NB4 (cell line): ENCODE results near the gene ZNF593OS.

Experiments used
- DNase-seq: peaks from one replicate; pipeline ENCODE4 v3.0.0; 2010; ENCODE audit warnings: low read depth
- H3K4me3 ChIP-seq: one replicate; pipeline ENCODE4 v1.5.1; 2011; ENCODE audit warnings: mild to moderate bottlenecking, low read depth, low read length, moderate library complexity
- CTCF ChIP-seq: IDR thresholded peaks from one replicate; pipeline ENCODE4 v1.5.1; 2012; ENCODE audit warnings: low read depth, low read length
- MAX ChIP-seq: IDR thresholded peaks from 2 replicates; pipeline ENCODE4 v1.6.1; 2011; ENCODE audit warnings: low read depth, low read length
- MYC ChIP-seq: IDR thresholded peaks from 2 replicates; pipeline ENCODE4 v1.6.1; 2011; ENCODE audit warnings: low read depth, low read length
- POLR2A ChIP-seq: IDR thresholded peaks from 2 replicates; pipeline ENCODE4 v1.6.1; 2011; ENCODE audit warnings: mild to moderate bottlenecking; ENCODE audit not compliant: insufficient read length; ENCODE audit errors: extremely low read depth

Gene ZNF593OS

GRCh38 chr1:26129778-26130177 is 41.9 kb downstream of the ZNF593OS start:
- TF ChIP-seq CTCF: no peak
- no peak for TF ChIP-seq MYC
- no peak for DNase-seq
- no peak overlapping the region for H3K4me3 ChIP-seq

GRCh38 chr1:26127235-26128163 is 44.1 kb downstream of the ZNF593OS start:
- H3K4me3 ChIP-seq: peak overlapping the region; percentile 47
- DNase-seq: peak; percentile 47
- TF ChIP-seq POLR2A (no peak), MAX (peak; percentile 48), MYC (peak; percentile 26; the same call in 1 of the 2 replicates), CTCF (no peak)

GRCh38 chr1:26126321-26127084 is 45.1 kb downstream of the ZNF593OS start:
- TF ChIP-seq CTCF (no peak), MYC (peak; percentile 14), MAX (peak; percentile 14; the same call in 1 of the 2 replicates), POLR2A (no peak)
- peak overlapping the region; percentile 47 for H3K4me3 ChIP-seq
- peak; percentile 94 for DNase-seq

- H3K4me3 ChIP-seq: peak overlapping the region; percentile 47
- TF ChIP-seq MYC (no peak), CTCF (no peak), POLR2A (no peak), MAX (no peak)
Observed at GRCh38 chr1:26125946-26126320, 45.7 kb downstream of the ZNF593OS start.

GRCh38 chr1:26125382-26125781 is 46.2 kb downstream of the ZNF593OS start:
- no peak for TF ChIP-seq MAX
- TF ChIP-seq POLR2A: no peak
- no peak for TF ChIP-seq CTCF
- TF ChIP-seq MYC: no peak
- no peak for DNase-seq
- H3K4me3 ChIP-seq: no peak overlapping the region

More at GRCh38 chr1:26125946-26126320, 45.7 kb downstream of the ZNF593OS start:
- no peak for DNase-seq
